ENCODE results near the gene CFAP100. TPM values are rescaled to one million over a fixed set of nuclear protein-coding genes. Genes with fewer than 3 reads are reported as not detected.

CFAP100 gene
- total RNA-seq, 2 donors from 2014 or later = 0.44 to 0.66 TPM

DNA sequence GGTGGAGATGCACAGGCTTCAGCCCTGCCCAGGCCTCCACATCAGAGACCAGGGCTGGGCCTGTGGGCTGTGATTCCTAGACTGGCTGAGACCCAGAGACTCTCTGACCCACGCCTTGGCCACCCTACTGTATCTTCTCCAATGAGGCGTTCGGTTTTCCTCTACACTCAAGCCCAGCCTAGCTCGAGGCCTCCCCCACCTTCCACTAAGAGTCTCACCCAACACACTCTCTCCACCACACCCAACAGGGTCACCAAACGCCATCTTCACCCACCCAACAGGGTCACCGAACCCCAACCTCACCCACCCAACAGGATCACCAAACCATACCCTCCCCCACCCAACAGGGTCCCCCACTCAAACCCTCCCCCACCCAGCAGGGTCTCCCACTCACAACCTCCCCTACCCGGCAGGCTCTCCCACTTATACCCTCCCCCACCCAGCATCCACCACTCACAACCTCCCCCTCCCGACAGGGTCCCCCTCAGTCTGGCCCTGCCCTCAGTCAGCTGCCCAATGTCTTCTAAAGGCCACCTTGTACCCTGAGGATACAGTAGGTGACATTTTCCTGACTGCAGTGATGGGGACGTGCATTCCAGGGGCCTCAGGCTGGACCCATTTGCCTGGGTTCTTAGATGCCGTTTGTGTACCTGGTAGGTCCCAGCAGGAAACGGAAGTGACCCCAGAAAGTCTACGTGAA lies 20.4 kb downstream of the CFAP100 start:
- WGBS, 2 experiments (ENCODE audit: insufficient coverage in 1 of 2, insufficient read length in 1 of 2) = 91 to 94% methylated on average over 6 to 12 of the region's 12 CpGs
- no peak for TF ChIP-seq CTCF (conservative IDR thresholded peaks at IDR 0.05)
- Mint-ChIP-seq H3K4me3 (no peak overlapping the region), H3K36me3 (ENCODE audit: low read depth) (no peaks in the 10 kb centered on the region), H3K27ac (no peak overlapping the region), H3K4me1 (peaks cover 4% of the 10 kb centered on the region), H3K27me3 (ENCODE audit: insufficient read depth) (peaks cover 2% of the 10 kb centered on the region), H3K9me3 (no peaks in the 10 kb centered on the region)
- H3K4me3 ChIP-seq (ENCODE audit: low read length) = no peak overlapping the region
- H3K27ac ChIP-seq (ENCODE audit: low read depth, low read length) = no peak overlapping the region
- H3K9me3 ChIP-seq (ENCODE audit: control insufficient read depth, low read length) = no peaks in the 10 kb centered on the region
- no peaks in the 10 kb centered on the region for H3K36me3 ChIP-seq (ENCODE audit: control insufficient read depth, insufficient read depth, low read length)
- no peak for DNase-seq
- no peaks in the 10 kb centered on the region for H3K4me1 ChIP-seq (ENCODE audit: control insufficient read depth, insufficient read depth, low read length)
- H3K27me3 ChIP-seq (ENCODE audit: control insufficient read depth, insufficient read depth, low read length, poor library complexity, severe bottlenecking) = no peaks in the 10 kb centered on the region
- no peak overlapping the region for H3K9ac ChIP-seq (ENCODE audit: extremely low read depth, low read length, poor library complexity, severe bottlenecking)

- WGBS, 2 experiments (ENCODE audit: insufficient coverage in 1 of 2, insufficient read length in 1 of 2) = 94 to 95% methylated on average over 53 to 61 of the region's 61 CpGs
- no peak overlapping the region for H3K27ac Mint-ChIP-seq
Observed at GRCh38 chr3:126415661-126416591, 21.2 kb downstream of the CFAP100 start.

More at GRCh38 chr3:126415661-126416591, 21.2 kb downstream of the CFAP100 start:
- Histone ChIP-seq H3K9me3 (ENCODE audit: control insufficient read depth, low read length) (no peaks in the 10 kb centered on the region), H3K36me3 (ENCODE audit: control insufficient read depth, insufficient read depth, low read length) (no peaks in the 10 kb centered on the region), H3K4me1 (ENCODE audit: control insufficient read depth, insufficient read depth, low read length) (no peaks in the 10 kb centered on the region), H3K9ac (ENCODE audit: extremely low read depth, low read length, poor library complexity, severe bottlenecking) (no peak overlapping the region), H3K27ac (ENCODE audit: low read depth, low read length) (no peak overlapping the region), H3K4me3 (ENCODE audit: low read length) (no peak overlapping the region), H3K27me3 (ENCODE audit: control insufficient read depth, insufficient read depth, low read length, poor library complexity, severe bottlenecking) (no peaks in the 10 kb centered on the region)
- Mint-ChIP-seq H3K36me3 (ENCODE audit: low read depth) (no peaks in the 10 kb centered on the region), H3K4me3 (no peak overlapping the region), H3K4me1 (peaks cover 8% of the 10 kb centered on the region), H3K9me3 (no peaks in the 10 kb centered on the region), H3K27me3 (ENCODE audit: insufficient read depth) (no peaks in the 10 kb centered on the region)
- peak; percentile 42 for DNase-seq
- no peak for TF ChIP-seq CTCF (conservative IDR thresholded peaks at IDR 0.05)
